ENCODE data around the gene RAPGEF2.

RAPGEF2 gene

GRCh38 chr4:159284733-159285132, 181.9 kb downstream of the RAPGEF2 start:
- TF ChIP-seq CTCF (IDR thresholded peaks at IDR 0.05) = no peak

- no peak for TF ChIP-seq CTCF (IDR thresholded peaks at IDR 0.05)
These were observed 184.9 kb downstream of the RAPGEF2 start for GRCh38 chr4:159287767-159288166.

- no peak for TF ChIP-seq CTCF (IDR thresholded peaks at IDR 0.05)
These were observed 186.8 kb downstream of the RAPGEF2 start for GRCh38 chr4:159289682-159290081.

GRCh38 chr4:159290321-159291030, 187.6 kb downstream of the RAPGEF2 start:
- no peak for TF ChIP-seq CTCF (IDR thresholded peaks at IDR 0.05)

GRCh38 chr4:159291176-159291575, 188.3 kb downstream of the RAPGEF2 start:
- no peak for TF ChIP-seq CTCF (IDR thresholded peaks at IDR 0.05)

GRCh38 chr4:159292137-159292896, 189.4 kb downstream of the RAPGEF2 start:
- TF ChIP-seq CTCF (IDR thresholded peaks at IDR 0.05) = no peak

GRCh38 chr4:159293811-159294515, 191.1 kb downstream of the RAPGEF2 start:
- TF ChIP-seq CTCF (IDR thresholded peaks at IDR 0.05) = no peak

All from LNCAP (cell line).